Stimulated activated CD8-positive, alpha-beta memory T cell treated with anti-CD3 and anti-CD28 coated beads, Interleukin-7, amount 100 ng/mL, for 24 hours (primary cell): Measurements from ENCODE around the gene NFKBIZ.

ENCODE experiments used
- DNase-seq: peaks from one replicate; pipeline ENCODE4 v3.0.0-alpha.2; 2020; ENCODE audit warnings: low read depth

NFKBIZ gene, protein sequence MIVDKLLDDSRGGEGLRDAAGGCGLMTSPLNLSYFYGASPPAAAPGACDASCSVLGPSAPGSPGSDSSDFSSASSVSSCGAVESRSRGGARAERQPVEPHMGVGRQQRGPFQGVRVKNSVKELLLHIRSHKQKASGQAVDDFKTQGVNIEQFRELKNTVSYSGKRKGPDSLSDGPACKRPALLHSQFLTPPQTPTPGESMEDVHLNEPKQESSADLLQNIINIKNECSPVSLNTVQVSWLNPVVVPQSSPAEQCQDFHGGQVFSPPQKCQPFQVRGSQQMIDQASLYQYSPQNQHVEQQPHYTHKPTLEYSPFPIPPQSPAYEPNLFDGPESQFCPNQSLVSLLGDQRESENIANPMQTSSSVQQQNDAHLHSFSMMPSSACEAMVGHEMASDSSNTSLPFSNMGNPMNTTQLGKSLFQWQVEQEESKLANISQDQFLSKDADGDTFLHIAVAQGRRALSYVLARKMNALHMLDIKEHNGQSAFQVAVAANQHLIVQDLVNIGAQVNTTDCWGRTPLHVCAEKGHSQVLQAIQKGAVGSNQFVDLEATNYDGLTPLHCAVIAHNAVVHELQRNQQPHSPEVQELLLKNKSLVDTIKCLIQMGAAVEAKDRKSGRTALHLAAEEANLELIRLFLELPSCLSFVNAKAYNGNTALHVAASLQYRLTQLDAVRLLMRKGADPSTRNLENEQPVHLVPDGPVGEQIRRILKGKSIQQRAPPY

GRCh38 chr3:101848754-101849713, at the start of gene NFKBIZ:
TSS of gene NFKBIZ (plus strand) at chr3:101849514. CDS start at chr3:101849629, 115 bp downstream.
- DNase-seq = peak; percentile 86

GRCh38 chr3:101801174-101801573, 48.1 kb upstream of the NFKBIZ start:
- DNase-seq = no peak

GRCh38 chr3:101802179-101802578, 47.1 kb upstream of the NFKBIZ start:
- no peak for DNase-seq

DNA sequence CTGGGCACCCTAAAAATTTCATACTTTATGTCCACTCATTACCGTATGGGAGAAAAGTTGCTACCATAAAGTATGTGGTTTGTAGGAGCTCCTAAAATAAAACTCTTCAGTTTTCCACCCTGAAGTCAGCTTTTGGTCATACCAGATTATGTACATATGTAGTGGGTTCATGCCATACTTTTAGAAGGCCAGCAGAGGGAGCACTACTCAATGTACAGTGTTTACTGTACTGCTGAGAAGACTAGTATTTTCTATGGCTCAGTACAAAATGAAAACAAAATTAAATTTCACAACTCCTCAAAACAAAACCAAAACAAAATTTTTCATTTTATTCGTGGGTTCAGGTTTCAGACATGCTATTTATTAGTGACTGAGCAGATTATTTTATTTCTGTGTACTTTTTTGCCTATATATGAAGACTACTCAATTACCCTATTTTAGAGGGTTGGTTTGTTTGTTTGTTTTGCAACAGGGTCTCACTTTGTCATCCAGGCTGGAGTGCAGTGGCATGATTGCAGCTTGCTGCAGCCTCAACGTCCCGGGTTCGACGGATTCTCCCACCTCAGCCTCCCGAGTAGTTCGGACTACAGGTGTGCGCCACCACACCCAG, 46.0 kb upstream of the NFKBIZ start:
- DNase-seq = no peak

GRCh38 chr3:101803939-101804338, 45.4 kb upstream of the NFKBIZ start:
- no peak for DNase-seq

DNA sequence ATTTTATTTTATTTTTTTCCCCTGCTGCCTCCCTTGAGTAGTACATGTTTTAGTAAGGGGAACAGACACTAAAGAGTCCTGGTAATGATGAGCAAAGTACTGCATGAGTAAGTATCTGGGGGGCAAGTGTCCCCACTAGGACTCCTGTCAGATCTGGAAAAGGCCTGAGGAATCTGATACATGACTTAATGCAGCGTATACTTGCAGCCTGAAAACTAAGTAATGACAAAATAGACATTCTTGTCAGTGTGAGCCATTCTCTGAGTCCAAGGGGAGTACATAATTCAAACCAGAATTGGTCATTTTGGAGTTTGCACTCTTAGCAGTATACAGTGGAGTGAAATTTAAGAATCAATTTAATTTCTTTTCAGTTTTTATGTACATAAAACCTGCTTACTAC, 42.8 kb upstream of the NFKBIZ start:
- DNase-seq = no peak

DNA sequence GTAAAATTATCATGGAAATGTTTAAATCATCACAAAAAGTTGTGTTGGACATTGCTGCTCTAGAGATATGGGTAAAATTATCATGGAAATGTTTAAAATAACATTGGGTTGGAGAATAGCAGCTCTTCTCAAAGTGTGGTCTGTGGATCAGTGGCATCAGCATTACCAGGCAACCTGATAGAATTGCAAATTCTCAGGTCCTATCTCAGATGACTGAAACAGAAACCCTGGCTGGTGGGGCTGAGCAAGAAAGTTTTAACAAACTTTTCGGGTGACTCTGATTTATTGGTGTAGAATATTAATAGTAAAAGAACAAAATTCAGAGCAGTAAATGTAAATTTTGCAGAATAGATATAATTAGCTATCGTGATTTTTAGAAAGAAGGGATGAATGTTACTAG, 41.4 kb upstream of the NFKBIZ start:
- DNase-seq = no peak

GRCh38 chr3:101809178-101810021, 39.9 kb upstream of the NFKBIZ start:
- no peak for DNase-seq

DNA sequence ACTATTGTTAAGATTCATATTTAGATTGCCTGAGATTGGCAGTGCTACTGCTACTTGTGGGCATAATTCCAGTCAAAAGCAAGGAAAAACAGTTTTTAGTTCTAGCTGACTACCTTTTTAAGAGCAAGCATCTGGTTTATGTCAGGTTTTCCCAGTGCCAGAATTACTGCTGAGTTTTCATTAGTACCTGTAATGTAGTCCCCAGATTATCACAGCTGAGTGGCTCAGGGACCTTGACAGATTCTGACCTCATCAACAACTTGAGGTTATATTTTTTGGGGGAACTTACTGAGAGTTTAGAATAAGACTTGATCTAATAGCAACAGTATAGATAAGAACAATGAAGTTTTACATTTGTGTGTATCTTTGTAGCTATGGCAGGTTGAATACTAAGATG, 39.3 kb upstream of the NFKBIZ start:
- no peak for DNase-seq

GRCh38 chr3:101811875-101812274, 37.4 kb upstream of the NFKBIZ start:
- no peak for DNase-seq

DNA sequence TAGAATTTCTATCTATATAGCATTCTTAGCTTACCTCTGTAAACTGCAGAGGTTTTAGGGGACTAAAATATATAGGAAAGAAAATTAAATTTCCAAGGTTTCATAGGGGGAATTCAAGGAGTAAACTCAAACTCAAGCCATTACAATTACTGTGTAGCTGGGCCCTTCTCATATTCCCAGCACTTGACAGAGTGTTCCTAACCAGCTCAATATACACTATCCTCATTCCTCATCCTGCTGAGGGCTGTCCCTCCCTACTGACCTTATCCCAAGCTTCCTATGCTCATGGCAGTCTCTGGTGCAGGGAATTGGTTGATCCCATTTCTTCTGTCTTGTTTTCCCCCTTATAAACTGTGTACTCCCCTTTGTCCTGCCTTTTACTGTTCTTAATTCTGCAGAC, 36.4 kb upstream of the NFKBIZ start:
- no peak for DNase-seq

GRCh38 chr3:101813817-101814440, 35.4 kb upstream of the NFKBIZ start:
- no peak for DNase-seq

- no peak for DNase-seq
Observed at GRCh38 chr3:101814835-101815234, 34.5 kb upstream of the NFKBIZ start.

GRCh38 chr3:101816215-101817149, 32.8 kb upstream of the NFKBIZ start:
- no peak for DNase-seq

DNA sequence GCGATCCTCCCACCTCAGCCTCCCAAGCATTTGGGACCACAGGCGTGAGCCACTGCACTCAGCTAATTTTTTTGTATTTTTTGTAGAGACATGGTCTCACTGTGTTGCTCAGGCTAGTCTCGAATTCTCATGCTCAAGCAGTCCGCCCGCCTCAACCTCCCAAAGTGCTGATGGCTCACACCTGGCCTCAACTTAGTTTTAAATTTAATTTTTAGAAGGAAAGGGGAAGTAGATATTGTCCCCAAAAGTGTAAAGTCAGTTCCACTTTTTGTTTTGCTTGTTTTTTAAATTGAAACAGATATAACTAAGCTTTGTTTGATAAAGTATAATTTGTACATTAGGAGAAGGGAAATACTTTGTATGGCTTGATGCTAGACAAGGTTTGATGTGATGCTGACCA, 31.3 kb upstream of the NFKBIZ start:
- DNase-seq = no peak

DNA sequence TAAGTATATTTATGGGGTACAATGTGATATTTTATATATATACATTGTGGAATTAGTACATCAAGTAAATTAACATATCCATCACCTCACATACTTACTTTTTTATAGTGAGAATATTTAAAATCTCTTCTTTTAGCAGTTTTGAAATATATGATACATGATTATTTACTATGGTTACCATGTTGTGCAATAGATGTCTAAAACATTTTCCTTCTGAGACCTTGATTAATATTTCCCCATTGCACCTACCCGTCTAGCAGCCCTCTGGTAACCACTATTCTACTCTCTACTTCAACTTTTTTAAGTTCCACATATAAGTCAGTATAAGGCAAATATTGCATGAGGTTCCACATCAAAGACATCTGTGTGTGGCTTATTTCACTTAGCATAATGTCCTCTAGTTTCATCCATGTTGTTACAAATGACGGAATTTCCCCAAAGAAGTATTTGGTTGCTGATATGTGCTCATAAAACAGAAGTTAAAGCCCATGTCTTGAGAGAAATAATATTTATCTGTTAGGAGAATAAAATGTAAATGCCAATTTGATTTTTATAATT, 29.6 kb upstream of the NFKBIZ start:
- DNase-seq = no peak

DNA sequence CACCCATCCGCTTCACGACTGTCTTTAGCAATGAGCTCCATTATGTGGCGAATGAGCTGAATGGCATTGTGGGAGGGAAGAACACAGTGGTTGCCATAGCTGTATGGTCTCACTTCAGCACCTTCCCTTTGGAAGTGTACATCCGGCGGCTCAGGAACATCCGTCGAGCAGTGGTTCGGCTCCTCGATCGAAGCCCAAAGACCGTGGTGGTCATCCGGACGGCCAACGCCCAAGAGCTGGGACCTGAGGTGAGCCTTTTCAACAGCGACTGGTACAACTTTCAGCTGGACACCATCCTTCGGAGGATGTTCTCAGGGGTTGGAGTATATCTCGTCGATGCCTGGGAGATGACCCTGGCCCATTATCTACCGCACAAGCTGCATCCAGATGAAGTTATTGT, 27.8 kb upstream of the NFKBIZ start:
- DNase-seq = no peak

DNA sequence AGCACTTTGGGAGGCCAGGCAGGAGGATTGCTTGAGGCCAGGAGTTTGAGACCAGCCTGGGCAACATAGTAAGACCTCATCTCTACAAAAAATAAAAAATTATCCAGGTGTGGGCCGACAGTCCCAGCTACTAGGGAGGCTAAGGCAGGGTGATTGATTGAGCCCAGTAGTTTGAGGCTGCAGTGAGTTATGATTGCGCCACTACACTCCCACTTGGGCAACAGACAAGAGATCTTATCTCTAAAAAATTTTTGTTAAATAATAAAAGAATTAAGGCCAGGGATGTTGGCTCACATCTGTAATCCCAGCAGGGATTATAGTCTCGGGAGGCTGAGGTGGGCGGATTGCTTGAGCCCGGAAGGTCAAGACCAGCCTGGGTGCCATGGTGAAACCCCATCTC, 25.8 kb upstream of the NFKBIZ start:
- no peak for DNase-seq

- DNase-seq = no peak
Observed at GRCh38 chr3:101824702-101825101, 24.6 kb upstream of the NFKBIZ start.
